Measurements from ENCODE around the gene NXNL1. TPM values are rescaled to one million over a fixed set of nuclear protein-coding genes. Genes with fewer than 3 reads are reported as not detected.
A peak's percentile ranks its signal among the peaks of the same experiment; 100 is the strongest.
"Not testable (repeated sequence)": the region's sequence is repeated elsewhere in the genome, so short reads cannot be mapped to it uniquely, and the experiment has no call there.

Gene NXNL1
- total RNA-seq, 2 experiments from 2014 or later, result not detected

DNA sequence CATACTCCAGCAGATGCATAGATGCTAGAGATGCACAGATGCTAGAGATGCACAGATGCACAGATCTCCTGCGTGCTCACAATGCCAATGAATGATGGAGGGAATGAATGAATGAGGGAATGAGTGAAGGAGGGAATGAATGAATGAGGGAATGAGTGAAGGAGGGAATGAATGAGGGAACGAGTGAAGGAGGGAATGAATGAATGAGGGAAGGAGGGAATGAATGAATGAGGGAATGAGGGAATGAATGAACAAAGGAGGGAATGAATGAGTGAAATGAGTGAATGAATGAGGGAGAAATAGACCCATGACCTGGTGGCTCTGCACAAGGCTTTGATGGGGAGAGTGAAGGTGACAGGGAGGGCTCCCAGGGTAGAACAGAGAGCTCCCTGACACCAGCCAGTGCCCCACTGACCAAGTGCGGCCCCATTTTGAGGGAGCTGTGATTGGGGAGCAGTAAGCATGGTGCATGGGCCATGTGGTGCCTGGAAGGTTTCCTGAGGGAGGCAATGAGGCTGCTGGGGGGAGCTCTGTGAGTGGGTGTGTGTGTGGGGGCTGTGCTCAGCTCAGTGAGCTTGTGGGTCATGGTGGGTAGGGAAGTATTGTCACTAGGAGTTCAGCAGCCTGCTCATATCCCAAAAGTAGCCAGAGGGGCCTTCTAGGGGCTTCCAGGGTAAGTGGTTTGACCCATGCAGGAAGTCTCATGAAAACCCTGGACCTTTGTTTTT lies 22.3 kb upstream of the NXNL1 start:
- ChIA-PET CTCF (interaction anchor here (1.1 kb wide), 1 partner anchor 13 kb away, joined by 3 read pairs; no protein-coding TSS in a partner anchor), POLR2A (interaction anchor here (1.8 kb wide), 1 partner anchor 10 kb away, joined by 4 read pairs; no protein-coding TSS in a partner anchor)
- Mint-ChIP-seq H3K4me1 (peaks cover 6% of the 10 kb centered on the region), H3K9me3 (no peaks in the 10 kb centered on the region), H3K4me3 (no peak overlapping the region), H3K27me3 (no peaks in the 10 kb centered on the region), H3K27ac (no peak overlapping the region), H3K36me3 (ENCODE audit: low read depth) (no peaks in the 10 kb centered on the region)
- DNase-seq, result no peak

DNA sequence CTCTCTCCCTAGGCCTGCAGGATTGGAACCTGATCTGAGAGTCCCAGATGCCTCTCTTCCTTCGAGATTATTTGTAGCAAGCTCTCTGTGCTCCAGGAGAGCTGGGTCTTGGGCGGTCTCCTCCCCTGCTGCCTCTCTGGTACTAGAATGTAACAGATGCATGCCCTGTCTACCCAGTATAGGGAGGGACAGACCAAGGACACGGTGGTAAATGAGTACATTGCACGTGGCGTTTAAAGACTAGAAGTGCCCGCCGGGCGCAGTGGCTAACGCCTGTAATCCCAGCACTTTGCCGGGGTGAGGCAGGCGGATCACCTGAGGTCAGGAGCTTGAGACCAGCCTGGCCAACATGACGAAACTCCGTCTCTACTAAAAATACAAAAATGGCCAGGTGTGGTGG lies 21.3 kb upstream of the NXNL1 start:
- Mint-ChIP-seq H3K27me3 (no peaks in the 10 kb centered on the region), H3K9me3 (no peaks in the 10 kb centered on the region), H3K4me1 (no peaks in the 10 kb centered on the region), H3K4me3 (no peak overlapping the region), H3K27ac (no peak overlapping the region), H3K36me3 (ENCODE audit: low read depth) (no peaks in the 10 kb centered on the region)
- ChIA-PET POLR2A (no interaction called here), CTCF (interaction anchor here (0.7 kb wide), 1 partner anchor 90 kb away, joined by 4 read pairs; no protein-coding TSS in a partner anchor)
- DNase-seq, result no peak

DNA sequence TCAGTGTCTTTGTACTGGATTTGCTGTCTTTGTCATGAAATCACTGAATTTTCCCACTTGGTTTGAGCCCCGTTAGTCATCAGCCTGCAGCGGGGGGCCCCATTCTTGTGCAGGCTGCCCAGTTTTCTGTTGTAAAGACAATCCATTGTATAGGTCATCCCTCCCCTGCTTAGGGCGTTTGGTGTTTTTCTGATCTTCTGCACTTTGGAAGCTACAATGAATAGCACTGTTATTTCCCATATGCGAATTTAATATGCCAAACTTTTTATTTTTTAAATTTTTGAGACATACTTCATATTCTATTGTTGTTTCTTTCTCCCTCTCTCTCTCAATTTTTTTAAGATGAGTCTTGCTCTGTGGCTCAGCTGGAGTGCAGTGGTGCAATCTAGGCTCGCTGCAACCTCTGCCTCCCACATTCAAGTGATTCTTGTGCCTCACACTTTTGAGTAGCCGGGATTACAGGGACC lies 18.6 kb upstream of the NXNL1 start:
- Mint-ChIP-seq H3K9me3 (no peaks in the 10 kb centered on the region), H3K27ac (no peak overlapping the region), H3K4me1 (no peaks in the 10 kb centered on the region), H3K4me3 (no peak overlapping the region), H3K27me3 (no peaks in the 10 kb centered on the region), H3K36me3 (ENCODE audit: low read depth) (no peaks in the 10 kb centered on the region)
- POLR2A ChIA-PET, result no interaction called here
- CTCF ChIA-PET, result interaction anchor here (0.8 to 1.4 kb wide), 2 partner anchors 16 to 380 kb away, joined by 4 read pairs; no protein-coding TSS in a partner anchor
- no peak for DNase-seq

GRCh38 chr19:17475541-17476115 lies 14.9 kb upstream of the NXNL1 start:
- Mint-ChIP-seq H3K4me3 (no peak overlapping the region), H3K36me3 (ENCODE audit: low read depth) (no peaks in the 10 kb centered on the region), H3K9me3 (no peaks in the 10 kb centered on the region), H3K27me3 (peaks cover 4% of the 10 kb centered on the region), H3K27ac (no peak overlapping the region), H3K4me1 (peaks cover 17% of the 10 kb centered on the region)
- ChIA-PET POLR2A (no interaction called here), CTCF (interaction anchor here (0.6 to 1.0 kb wide), 2 partner anchors 20 to 59 kb away, joined by 3 read pairs; no protein-coding TSS in a partner anchor)
- DNase-seq, result no peak

DNA sequence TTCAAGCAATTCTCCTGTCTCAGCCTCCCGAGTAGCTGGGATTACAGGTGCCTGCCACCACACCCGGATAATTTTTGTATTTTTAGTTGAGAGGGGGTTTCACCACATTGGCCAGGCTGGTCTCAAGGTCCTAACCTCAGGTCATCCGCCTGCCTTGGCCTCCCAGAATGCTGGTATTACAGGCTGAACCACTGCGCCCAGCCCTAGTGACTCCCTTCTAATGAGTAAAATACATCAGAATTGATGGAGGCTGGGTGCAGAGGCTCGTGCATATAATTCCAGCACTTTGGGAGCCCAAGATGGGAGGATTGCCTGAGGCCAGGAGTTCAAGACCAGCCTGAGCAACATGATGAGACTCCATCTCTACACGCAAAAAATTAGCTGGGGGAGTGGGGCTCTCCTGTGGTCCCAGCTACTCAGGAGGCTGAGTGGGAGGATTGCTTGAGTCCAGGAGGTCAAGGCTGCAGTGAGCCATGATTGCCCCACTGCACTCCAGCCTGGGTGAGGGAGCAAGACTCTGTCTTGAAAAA lies 14.3 kb upstream of the NXNL1 start:
- H3K9me3 Mint-ChIP-seq; DNase-seq; H3K4me3 Mint-ChIP-seq; H3K27me3 Mint-ChIP-seq; H3K36me3 Mint-ChIP-seq (ENCODE audit: low read depth); POLR2A ChIA-PET; H3K27ac Mint-ChIP-seq: not testable (repeated sequence)
- CTCF ChIA-PET, result interaction anchor here (1.1 kb wide), 1 partner anchor 21 kb away, joined by 3 read pairs; no protein-coding TSS in a partner anchor
- H3K4me1 Mint-ChIP-seq, result peaks cover 17% of the 10 kb centered on the region

DNA sequence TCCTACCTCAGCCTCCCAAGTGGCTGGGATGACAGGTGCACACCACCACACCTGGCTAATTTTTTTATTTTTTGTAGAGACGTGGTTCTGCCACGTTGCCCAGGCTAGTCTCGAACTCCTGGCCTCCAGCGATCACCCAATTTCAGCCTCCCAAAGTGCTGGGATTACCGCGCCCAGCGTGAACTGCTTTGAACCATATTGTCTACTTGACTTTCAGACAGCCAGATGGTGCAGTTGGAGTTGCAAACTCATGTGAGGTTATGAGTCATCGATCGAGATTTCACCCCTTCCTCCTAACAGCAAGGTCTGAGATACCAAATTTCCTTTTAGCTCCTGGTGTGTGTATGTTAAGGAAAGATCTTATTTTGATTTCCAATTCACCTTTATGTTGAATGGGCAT lies 12.3 kb upstream of the NXNL1 start:
- no peaks in the 10 kb centered on the region for H3K9me3 Mint-ChIP-seq
- H3K4me1 Mint-ChIP-seq, result peaks cover 31% of the 10 kb centered on the region
- ChIA-PET POLR2A (interaction anchor here (1.0 kb wide), 1 partner anchor 10 kb away, joined by 4 read pairs; no protein-coding TSS in a partner anchor), CTCF (interaction anchor here (1.2 kb wide), 1 partner anchor 23 kb away, joined by 9 read pairs; no protein-coding TSS in a partner anchor)
- peak; percentile 30 for DNase-seq
- H3K27me3 Mint-ChIP-seq, result peaks cover 6% of the 10 kb centered on the region
- H3K27ac Mint-ChIP-seq, result peak overlapping the region; percentile 16
- no peak overlapping the region for H3K4me3 Mint-ChIP-seq
- no peaks in the 10 kb centered on the region for H3K36me3 Mint-ChIP-seq (ENCODE audit: low read depth)

GRCh38 chr19:17471410-17472125 lies 10.8 kb upstream of the NXNL1 start:
- no peak for DNase-seq
- POLR2A ChIA-PET, result interaction anchor here (1.3 to 1.4 kb wide), 2 partner anchors 40 to 573 kb away, joined by 3 read pairs; partner anchors contain the start of gene PGLS
- Mint-ChIP-seq H3K4me1 (peaks cover 31% of the 10 kb centered on the region), H3K27ac (no peak overlapping the region), H3K36me3 (ENCODE audit: low read depth) (no peaks in the 10 kb centered on the region), H3K4me3 (peak overlapping the region; percentile 91), H3K9me3 (no peaks in the 10 kb centered on the region), H3K27me3 (peaks cover 10% of the 10 kb centered on the region)
- CTCF ChIA-PET, result interaction anchor here (1.1 kb wide), 1 partner anchor 25 kb away, joined by 7 read pairs; no protein-coding TSS in a partner anchor

GRCh38 chr19:17470068-17470841 lies 9.5 kb upstream of the NXNL1 start, which contains the start of gene SLC27A1:
TSS of gene SLC27A1 (plus strand) at chr19:17470524. CDS start at chr19:17470541, 17 bp downstream.
- CTCF ChIA-PET, result no interaction called here
- H3K36me3 Mint-ChIP-seq (ENCODE audit: low read depth), result no peaks in the 10 kb centered on the region
- peak within 1 kb of the TSS; percentile 75 for H3K27ac Mint-ChIP-seq
- H3K4me3 Mint-ChIP-seq, result peak within 1 kb of the TSS; percentile 91
- no peaks in the 10 kb centered on the region for H3K9me3 Mint-ChIP-seq
- H3K27me3 Mint-ChIP-seq, result peaks cover 10% of the 10 kb centered on the region
- POLR2A ChIA-PET, result interaction anchor here (1.3 kb wide), 1 partner anchor 574 kb away, joined by 3 read pairs; no protein-coding TSS in a partner anchor
- H3K4me1 Mint-ChIP-seq, result peaks cover 34% of the 10 kb centered on the region
- DNase-seq, result peak; percentile 88

GRCh38 chr19:17469481-17470067 lies 8.8 kb upstream of the NXNL1 start:
- Mint-ChIP-seq H3K27me3 (peaks cover 10% of the 10 kb centered on the region), H3K4me1 (peaks cover 34% of the 10 kb centered on the region), H3K9me3 (no peaks in the 10 kb centered on the region), H3K36me3 (ENCODE audit: low read depth) (no peaks in the 10 kb centered on the region), H3K4me3 (peak overlapping the region; percentile 91), H3K27ac (peak overlapping the region; percentile 75)
- ChIA-PET POLR2A (no interaction called here), CTCF (no interaction called here)
- DNase-seq, result peak; percentile 95

DNA sequence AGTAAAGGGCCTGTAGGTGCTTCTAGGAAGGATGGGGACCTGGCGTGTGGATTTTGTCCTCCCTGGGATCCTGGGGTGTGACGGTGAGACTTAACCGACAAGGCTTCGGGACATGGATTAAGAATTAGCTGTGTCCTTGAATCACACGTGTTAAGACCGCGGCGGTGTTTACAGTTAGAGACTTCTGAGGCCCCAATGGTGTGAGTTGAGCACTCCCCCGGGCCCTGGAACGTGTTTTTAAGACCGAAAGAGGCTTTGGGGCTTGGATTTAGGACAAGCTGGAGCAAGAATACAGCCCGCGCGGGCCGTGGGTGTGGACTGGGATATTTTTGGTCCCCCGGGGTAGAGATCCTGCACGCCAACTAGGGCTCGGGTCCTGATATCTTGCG lies 8.4 kb upstream of the NXNL1 start:
- CTCF ChIA-PET, result no interaction called here

DNA sequence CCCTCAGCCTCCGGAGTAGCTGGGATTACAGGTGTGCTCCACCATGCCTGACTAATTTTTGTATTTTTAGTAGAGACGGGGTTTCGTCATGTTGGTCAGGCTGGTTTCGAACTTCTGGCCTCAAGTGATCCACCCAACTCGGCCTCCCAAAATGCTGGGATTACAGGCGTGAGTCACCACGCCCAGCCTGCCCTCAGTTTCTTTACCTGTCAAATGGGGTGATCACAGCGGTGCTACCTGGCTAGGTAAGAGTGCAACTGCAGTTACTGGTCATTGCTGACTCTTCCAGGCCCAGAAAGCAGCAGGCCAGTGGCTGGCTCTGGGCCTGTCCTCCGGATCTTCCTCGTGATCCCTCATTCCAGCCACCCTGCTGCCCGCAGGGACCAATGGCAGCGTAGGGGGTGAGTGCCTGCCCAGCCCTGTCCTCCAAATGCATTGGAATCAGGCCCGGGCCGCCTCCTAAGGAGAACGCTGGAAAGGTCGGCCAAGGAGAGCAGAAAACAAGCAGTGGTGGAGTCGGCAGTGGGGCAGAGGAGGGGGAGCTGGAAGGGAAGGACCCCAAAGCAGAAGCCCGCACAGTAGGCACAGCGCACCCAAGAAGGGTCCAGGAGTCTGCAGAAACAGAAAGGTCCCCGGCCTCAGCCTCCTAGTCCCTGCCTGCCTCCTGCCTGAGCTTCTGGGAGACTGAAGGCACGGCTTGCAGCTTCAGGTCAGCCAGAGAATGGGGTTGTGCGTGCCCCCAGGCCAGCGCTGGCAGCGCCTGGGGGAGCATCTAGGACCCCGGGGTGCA lies 7.8 kb upstream of the NXNL1 start:
- Mint-ChIP-seq H3K4me1 (peaks cover 31% of the 10 kb centered on the region), H3K27ac (no peak overlapping the region), H3K4me3 (peak overlapping the region; percentile 91), H3K27me3 (peaks cover 10% of the 10 kb centered on the region), H3K36me3 (ENCODE audit: low read depth) (no peaks in the 10 kb centered on the region), H3K9me3 (no peaks in the 10 kb centered on the region)
- CTCF ChIA-PET, result no interaction called here
- no peak for DNase-seq
- POLR2A ChIA-PET, result interaction anchor here (0.6 kb wide), 1 partner anchor 234 kb away, joined by 3 read pairs; no protein-coding TSS in a partner anchor

More for the DNA sequence above, 8.4 kb upstream of the NXNL1 start:
- Mint-ChIP-seq H3K9me3 (no peaks in the 10 kb centered on the region), H3K36me3 (ENCODE audit: low read depth) (no peaks in the 10 kb centered on the region), H3K27me3 (peaks cover 10% of the 10 kb centered on the region), H3K4me1 (peaks cover 34% of the 10 kb centered on the region), H3K27ac (no peak overlapping the region), H3K4me3 (peak overlapping the region; percentile 91)
- no peak for DNase-seq
- POLR2A ChIA-PET, result no interaction called here
